Mesodermal cell (in vitro differentiated cells): ENCODE measurements around the gene ZFHX3.
A peak's percentile ranks its signal among the peaks of the same experiment; 100 is the strongest.
"Not testable (repeated sequence)": the region's sequence is repeated elsewhere in the genome, so short reads cannot be mapped to it uniquely, and the experiment has no call there.

Source experiments
- H3K27ac ChIP-seq: 2 replicates; pipeline ENCODE4 v1.7.0; 2013; ENCODE audit warnings: mild to moderate bottlenecking, low read depth, low read length, moderate library complexity; ENCODE audit not compliant: severe bottlenecking
- H3K36me3 ChIP-seq: 2 replicates; pipeline ENCODE4 v1.7.1; 2013; ENCODE audit warnings: mild to moderate bottlenecking, low read length, moderate library complexity; ENCODE audit not compliant: control insufficient read depth, insufficient read depth
- H3K4me1 ChIP-seq: one replicate; pipeline ENCODE4 v1.7.1; 2013; ENCODE audit warnings: mild to moderate bottlenecking, low read length; ENCODE audit not compliant: insufficient read depth, control insufficient read depth, poor library complexity, severe bottlenecking
- H3K4me3 ChIP-seq: 2 replicates; pipeline ENCODE4 v1.7.0; 2013; ENCODE audit warnings: low read length, control low read depth, mild to moderate bottlenecking; ENCODE audit not compliant: insufficient read depth, poor library complexity, severe bottlenecking; ENCODE audit errors: extremely low read depth
- H3K9me3 ChIP-seq: 2 replicates; pipeline ENCODE4 v1.7.1; 2013; ENCODE audit warnings: mild to moderate bottlenecking, low read length, moderate library complexity; ENCODE audit not compliant: control insufficient read depth
- WGBS, 2 experiments: methylation state at CpG; one replicate each; pipeline ENCODE4 v1.1.5; 2013; ENCODE audit warnings: missing lambda C conversion rate in 2 of 2; ENCODE audit not compliant: insufficient coverage in 2 of 2; 5-methylcytosine and 5-hydroxymethylcytosine counted together

The ZFHX3 gene

GRCh38 chr16:73000907-73001521 lies 46.9 kb downstream of the ZFHX3 start:
- WGBS, 2 experiments = 91 to 99% methylated on average over 7 of the region's 7 CpGs
- H3K36me3 ChIP-seq = no peaks in the 10 kb centered on the region
- peaks cover 10% of the 10 kb centered on the region for H3K9me3 ChIP-seq
- H3K27ac ChIP-seq = peak overlapping the region; percentile 77
- H3K4me1 ChIP-seq = peaks cover 7% of the 10 kb centered on the region
- H3K4me3 ChIP-seq = no peak overlapping the region

- H3K9me3 ChIP-seq = peaks cover 10% of the 10 kb centered on the region
- peaks cover 7% of the 10 kb centered on the region for H3K4me1 ChIP-seq
- no peak overlapping the region for H3K4me3 ChIP-seq
- H3K36me3 ChIP-seq = no peaks in the 10 kb centered on the region
- WGBS, 2 experiments = 77 to 90% methylated on average over 11 to 15 of the region's 22 CpGs
- peak overlapping the region; percentile 77 for H3K27ac ChIP-seq
Observed at GRCh38 chr16:73000020-73000906, 47.7 kb downstream of the ZFHX3 start.

GRCh38 chr16:72999541-73000019 lies 48.3 kb downstream of the ZFHX3 start:
- Histone ChIP-seq H3K4me3 (no peak overlapping the region), H3K27ac (peak overlapping the region; percentile 77), H3K36me3 (no peaks in the 10 kb centered on the region), H3K4me1 (peaks cover 7% of the 10 kb centered on the region), H3K9me3 (peaks cover 10% of the 10 kb centered on the region)
- 81 to 83% methylated on average over 8 of the region's 9 CpGs for WGBS, 2 experiments

- H3K4me3 ChIP-seq = no peak overlapping the region
- no peak overlapping the region for H3K27ac ChIP-seq
- peaks cover 19% of the 10 kb centered on the region for H3K4me1 ChIP-seq
- peaks cover 10% of the 10 kb centered on the region for H3K9me3 ChIP-seq
- H3K36me3 ChIP-seq = no peaks in the 10 kb centered on the region
- WGBS, 2 experiments = 93 to 97% methylated on average over 5 to 7 of the region's 7 CpGs
Observed at GRCh38 chr16:72997141-72997542, 50.8 kb downstream of the ZFHX3 start.

GRCh38 chr16:72996291-72997062 lies 51.5 kb downstream of the ZFHX3 start:
- Histone ChIP-seq H3K4me1 (peaks cover 26% of the 10 kb centered on the region), H3K27ac (no peak overlapping the region), H3K36me3 (no peaks in the 10 kb centered on the region), H3K4me3 (no peak overlapping the region), H3K9me3 (peaks cover 4% of the 10 kb centered on the region)
- 96 to 99% methylated on average over 10 to 11 of the region's 11 CpGs for WGBS, 2 experiments

GRCh38 chr16:72995882-72996270 lies 52.1 kb downstream of the ZFHX3 start:
- not testable (repeated sequence) for H3K9me3 ChIP-seq, H3K36me3 ChIP-seq, H3K4me3 ChIP-seq, H3K27ac ChIP-seq
- H3K4me1 ChIP-seq = peaks cover 32% of the 10 kb centered on the region
- WGBS, 2 experiments = 77 to 94% methylated on average over 5 to 6 of the region's 9 CpGs

GRCh38 chr16:72995151-72995881 lies 52.6 kb downstream of the ZFHX3 start:
- 84 to 94% methylated on average over 10 to 14 of the region's 18 CpGs for WGBS, 2 experiments
- no peaks in the 10 kb centered on the region for H3K9me3 ChIP-seq
- peaks cover 34% of the 10 kb centered on the region for H3K4me1 ChIP-seq
- no peaks in the 10 kb centered on the region for H3K36me3 ChIP-seq
- no peak overlapping the region for H3K4me3 ChIP-seq
- H3K27ac ChIP-seq = no peak overlapping the region

- Histone ChIP-seq H3K27ac (peak overlapping the region; percentile 87), H3K36me3 (no peaks in the 10 kb centered on the region), H3K4me3 (no peak overlapping the region), H3K9me3 (no peaks in the 10 kb centered on the region), H3K4me1 (peaks cover 48% of the 10 kb centered on the region)
- 5 to 12% methylated on average over 3 to 4 of the region's 6 CpGs for WGBS, 2 experiments
Observed at GRCh38 chr16:72992142-72992601, 55.8 kb downstream of the ZFHX3 start.

GRCh38 chr16:72991644-72992043 lies 56.3 kb downstream of the ZFHX3 start:
- Histone ChIP-seq H3K4me1 (peaks cover 48% of the 10 kb centered on the region), H3K27ac (peak overlapping the region; percentile 87)
- 100% methylated on average over 1 of the region's 6 CpGs; no CpG with 5 or more reads in 1 of the 2 experiments for WGBS, 2 experiments

GRCh38 chr16:72991211-72991610 lies 56.7 kb downstream of the ZFHX3 start:
- Histone ChIP-seq H3K4me1 (peaks cover 51% of the 10 kb centered on the region), H3K4me3 (no peak overlapping the region), H3K36me3 (no peaks in the 10 kb centered on the region), H3K27ac (peak overlapping the region; percentile 41), H3K9me3 (no peaks in the 10 kb centered on the region)
- WGBS, 2 experiments = 80 to 82% methylated on average over 2 of the region's 2 CpGs

More at GRCh38 chr16:72991644-72992043, 56.3 kb downstream of the ZFHX3 start:
- Histone ChIP-seq H3K4me3 (no peak overlapping the region), H3K9me3 (no peaks in the 10 kb centered on the region), H3K36me3 (no peaks in the 10 kb centered on the region)
